GM18526 (cell line): ENCODE measurements around the gene SRC.

Experiments used
- POLR2A ChIP-seq: IDR thresholded peaks from 3 replicates; pipeline ENCODE4 v1.6.1; 2011; ENCODE audit not compliant: insufficient read length; ENCODE audit errors: extremely low read depth

The SRC gene

DNA sequence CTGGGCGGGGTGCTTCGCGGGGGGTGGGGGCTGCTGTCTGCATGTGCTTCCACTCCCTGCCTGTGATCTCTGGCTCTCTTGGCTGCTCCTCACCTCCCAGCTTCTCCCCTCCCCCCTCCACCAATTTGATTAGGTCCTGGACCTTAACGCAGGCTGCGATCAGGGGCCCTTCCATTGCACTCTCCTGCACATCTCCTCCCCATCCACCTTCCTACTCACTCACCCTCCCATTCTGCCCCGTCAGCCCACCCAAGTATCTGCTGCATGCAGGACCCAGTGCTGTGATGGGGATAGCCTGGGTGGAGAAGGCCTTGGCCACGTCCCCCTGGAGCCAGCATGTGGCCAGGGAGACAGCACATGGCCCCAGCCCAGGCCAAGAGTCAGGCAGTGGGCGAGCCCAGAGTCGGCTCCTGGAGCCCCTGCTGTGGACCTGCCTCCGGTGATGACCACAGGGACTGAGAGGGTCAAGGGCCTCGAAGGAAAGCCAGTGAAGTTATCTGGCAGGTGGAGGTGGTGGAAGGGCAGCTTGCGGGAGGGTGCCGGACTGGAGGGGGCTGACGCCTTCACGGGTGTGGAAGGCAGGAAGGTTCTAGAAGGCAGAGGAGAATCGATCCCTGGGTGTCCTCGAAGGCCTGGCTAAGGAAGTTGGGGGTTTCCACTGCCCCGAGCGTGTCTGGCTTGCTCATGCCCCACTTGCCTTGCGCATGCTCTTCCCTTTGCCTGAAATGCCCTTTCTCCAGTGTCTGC, 40.7 kb downstream of the SRC start:
- no peak for TF ChIP-seq POLR2A

DNA sequence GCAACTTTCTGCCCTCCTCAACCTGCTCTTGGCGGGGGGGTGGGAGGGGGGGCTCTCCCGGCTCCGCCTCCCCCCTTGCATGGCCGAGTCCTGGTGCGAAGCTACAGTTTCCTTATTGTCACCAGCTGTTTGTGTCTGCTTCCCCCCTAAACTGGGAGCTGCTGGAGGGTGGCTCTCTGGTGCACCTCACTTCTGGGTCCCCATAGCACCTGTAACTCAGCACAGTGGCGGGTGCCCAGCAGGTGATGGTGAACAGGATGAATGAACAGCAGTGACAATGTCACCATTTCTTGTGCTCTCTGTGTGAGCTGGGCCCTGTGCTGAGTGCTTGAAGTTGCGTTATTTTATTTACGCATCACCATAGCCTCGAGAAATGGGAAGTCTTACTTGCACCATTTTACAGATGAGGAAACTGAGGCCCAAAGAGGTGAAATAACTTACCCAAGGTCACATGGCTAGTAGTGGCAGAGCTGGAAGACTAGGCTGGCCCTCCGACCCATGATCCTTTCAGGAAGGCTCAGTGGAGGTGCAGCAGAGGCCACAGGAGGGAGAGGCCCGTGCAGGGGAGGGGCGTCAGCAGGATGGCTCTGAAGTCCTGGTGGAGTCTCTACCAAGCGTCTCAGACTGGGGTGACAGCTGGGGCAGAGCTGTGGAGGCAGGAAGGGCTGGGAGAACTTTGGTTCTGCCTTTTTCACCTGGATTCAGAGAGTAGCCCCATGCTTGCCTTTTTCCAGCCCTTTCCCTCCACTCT, 41.8 kb downstream of the SRC start:
- TF ChIP-seq POLR2A, result no peak

DNA sequence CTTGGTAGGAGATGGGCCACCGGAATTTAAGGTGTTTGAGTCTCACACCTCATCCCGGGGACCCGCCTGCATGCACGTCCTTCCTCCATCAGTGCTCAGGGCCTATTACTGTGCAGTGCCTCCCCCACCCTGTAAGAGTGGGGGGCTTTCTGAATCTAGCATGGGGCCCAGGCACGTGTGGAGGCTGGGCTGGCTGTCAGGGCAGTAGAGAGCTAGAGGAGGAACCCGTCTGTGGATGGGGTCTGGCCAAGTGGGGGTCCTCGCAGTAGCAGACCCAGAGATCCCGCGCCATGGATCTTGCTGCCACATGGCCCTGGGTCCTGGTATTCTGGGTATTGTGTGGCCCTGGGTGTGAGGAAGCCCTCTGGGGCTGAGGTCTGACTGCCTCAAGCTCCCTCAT, 42.9 kb downstream of the SRC start:
- no peak for TF ChIP-seq POLR2A

DNA sequence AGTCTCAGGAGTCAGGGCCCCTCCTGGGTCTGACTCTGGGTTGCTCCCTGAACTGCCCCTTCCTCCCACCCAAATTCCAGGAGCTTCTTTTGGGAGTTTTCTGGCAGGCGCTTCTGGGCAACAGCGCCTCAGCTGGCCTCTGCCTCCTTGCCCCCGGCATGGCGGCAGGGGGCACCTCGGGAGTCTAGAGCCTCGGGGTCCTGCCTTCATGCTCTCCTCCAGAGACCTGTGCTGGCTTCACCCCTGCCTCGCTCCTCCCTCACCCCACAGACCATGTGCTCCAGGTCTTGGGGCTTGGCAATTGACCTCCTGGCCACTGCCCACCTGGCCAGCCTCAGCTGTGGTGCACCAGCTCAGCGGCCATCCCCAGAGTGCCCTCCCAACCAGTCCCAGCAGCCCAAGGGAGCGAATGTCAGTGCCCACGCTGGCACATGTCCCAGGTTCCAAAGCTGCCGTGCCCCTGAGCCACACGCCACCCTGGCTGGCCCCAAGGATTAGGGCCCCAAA, 43.4 kb downstream of the SRC start:
- TF ChIP-seq POLR2A, result no peak

DNA sequence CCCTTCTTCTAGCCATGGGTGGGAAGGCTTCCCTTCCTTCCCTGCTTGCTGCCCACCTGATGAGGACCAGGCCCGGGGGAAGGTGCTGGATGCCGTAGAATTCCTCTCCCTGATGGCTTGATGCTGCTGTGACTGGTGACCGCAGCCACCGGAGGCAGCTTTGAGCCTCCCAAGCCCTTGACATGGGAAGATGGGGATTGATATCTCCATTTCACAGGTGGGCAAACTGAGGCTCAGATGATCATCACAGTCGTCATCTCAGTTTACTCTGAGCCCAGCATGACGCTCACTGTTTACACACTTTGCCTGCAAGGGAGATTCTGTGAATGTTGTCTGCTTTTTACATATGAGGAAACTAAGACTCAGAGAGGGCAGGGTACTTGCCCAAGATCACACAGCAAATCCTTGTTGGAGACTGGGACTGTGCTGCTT, 43.9 kb downstream of the SRC start:
- TF ChIP-seq POLR2A, result no peak

DNA sequence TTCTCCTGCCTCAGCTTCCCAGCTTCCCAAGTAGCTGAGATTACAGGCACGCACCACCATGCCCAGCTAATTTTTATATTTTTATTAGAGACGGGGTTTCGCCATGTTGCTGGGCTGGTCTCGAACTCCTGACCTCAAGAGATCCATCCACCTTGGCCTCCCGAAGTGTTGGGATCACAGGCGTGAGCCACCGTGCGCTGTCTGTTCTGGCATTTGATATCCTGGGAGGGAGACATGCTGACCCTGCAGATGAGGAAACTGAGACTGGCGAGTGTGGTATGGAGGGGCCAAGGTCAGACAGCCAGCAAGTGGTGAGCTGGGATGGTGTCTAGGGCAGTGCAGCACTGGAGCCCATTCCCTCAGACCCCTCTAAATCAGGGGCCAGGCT, 44.6 kb downstream of the SRC start:
- no peak for TF ChIP-seq POLR2A

- no peak for TF ChIP-seq POLR2A
Observed at GRCh38 chr20:37390891-37391525, 45.1 kb downstream of the SRC start.

- no peak for TF ChIP-seq POLR2A
Observed at GRCh38 chr20:37392441-37393195, 46.7 kb downstream of the SRC start.

GRCh38 chr20:37393196-37393862, 47.4 kb downstream of the SRC start:
- no peak for TF ChIP-seq POLR2A

DNA sequence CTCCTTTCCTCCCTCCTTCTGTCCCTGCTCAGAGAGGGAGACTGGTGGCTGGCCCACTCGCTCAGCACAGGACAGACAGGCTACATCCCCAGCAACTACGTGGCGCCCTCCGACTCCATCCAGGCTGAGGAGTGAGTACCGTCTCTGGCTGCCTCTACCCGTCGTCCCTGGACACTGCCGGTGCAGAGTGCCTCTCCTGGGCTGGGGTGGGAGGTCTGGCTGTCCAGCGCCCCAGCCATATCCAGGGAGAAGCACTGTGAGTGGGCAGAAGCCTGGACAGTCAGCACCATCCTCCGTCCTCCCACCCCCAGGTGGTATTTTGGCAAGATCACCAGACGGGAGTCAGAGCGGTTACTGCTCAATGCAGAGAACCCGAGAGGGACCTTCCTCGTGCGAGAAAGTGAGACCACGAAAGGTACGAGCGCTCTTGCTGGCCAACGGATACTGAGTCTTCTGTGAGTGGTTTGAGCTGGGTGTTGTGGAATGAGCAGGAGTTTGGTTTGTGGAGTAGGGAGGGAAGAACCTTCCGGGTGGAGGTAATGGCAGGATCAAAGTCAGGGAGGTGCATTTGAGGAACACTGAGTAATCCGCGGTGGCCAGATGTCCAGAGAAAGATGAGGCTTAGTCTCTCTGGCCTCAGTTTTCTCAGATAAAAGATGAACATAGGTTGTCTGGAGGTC, 48.1 kb downstream of the SRC start:
- TF ChIP-seq POLR2A, result no peak

DNA sequence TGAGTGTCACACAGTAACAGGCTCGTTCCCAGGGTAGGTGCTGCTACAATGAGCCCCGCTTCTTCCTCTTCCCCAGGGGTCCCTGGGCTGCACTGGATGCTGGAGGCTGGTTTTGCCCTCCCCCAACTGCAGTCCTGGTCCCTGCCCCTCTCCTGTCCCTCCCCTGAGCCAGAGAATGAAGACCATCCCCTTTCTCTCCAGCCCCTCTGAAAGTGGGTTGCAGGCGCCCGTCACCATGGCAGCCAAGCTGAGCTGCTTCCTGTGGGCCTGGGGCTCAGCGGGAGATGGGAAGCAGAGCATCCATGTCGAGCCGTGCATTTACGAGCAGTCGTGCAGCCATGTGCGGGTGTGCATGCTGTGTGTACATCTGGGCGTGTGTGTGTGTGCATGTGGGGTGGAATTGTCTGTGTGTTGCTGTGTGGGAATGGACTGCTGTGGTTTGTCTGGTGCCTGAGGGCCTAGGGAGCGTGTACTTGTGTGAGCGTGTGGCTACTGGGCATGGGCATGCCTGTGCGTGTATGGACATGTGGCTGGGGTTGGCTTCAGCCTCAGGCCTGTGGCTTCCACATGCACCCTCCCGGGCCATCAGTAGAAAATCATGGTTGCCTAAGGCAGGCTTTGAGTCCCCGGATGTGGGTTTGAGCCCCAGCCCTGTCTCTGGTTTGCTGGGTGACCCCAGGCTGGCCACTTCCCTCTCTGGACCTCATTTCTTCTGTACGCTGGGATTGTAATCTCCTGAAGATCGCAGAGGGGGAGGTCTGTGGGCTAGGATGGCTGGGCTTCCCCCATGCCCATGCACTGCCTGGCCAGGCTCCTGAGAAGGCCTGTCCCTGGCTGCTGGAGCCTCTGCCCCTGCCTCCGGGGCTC, 48.8 kb downstream of the SRC start:
- no peak for TF ChIP-seq POLR2A

- TF ChIP-seq POLR2A, result no peak
Observed at GRCh38 chr20:37395410-37395797, 49.5 kb downstream of the SRC start.

DNA sequence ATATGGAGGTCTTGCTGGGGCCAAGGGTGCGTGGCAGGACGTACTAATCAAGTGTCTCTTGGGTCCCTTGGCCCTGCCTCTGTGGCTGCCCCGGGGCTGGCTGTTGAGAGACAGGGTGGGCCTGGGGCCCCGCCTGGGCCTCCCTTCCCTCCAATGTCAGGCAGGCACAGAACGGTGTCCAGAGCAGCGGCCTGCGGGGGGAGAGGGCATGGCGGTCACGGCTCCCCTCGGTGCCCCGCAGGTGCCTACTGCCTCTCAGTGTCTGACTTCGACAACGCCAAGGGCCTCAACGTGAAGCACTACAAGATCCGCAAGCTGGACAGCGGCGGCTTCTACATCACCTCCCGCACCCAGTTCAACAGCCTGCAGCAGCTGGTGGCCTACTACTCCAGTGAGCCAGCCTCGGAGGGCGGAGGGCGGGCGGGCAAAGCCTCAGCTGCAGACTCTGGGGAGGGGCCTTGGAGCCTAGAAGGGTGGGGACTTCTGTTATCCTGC, 50.0 kb downstream of the SRC start:
- TF ChIP-seq POLR2A, result no peak

DNA sequence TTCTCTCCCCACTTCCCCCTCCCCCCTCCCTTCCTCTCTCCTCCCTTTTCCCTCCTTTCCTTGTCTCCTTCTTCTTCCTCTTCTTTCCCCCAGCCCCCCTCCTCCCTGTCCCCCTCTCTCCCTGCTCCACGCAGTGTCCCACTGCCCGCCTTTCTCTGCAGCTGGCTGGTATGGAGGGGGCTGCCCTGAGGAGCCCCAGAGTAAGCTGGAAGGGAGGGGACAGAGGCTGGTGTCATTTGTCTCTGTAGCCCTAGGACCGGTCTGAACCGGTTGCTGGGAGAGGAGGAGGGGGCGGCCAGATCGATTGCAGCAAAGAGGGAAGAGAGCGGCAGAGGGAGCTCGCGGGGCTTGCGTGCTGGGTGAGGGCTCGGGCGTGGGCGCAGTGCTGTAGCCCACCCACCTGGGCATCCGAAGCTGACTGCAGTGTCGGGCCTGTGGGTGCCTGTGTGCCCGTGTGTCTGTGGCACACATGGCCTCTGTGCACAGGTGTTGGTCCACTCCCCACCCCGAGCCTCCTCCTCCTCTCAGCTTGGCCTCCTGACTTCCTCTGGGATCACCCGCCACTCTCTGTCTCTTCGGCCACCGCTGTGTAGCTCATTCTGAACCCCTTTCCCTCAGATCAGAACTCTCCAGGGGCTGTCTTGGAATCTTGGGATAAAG, 50.6 kb downstream of the SRC start:
- TF ChIP-seq POLR2A, result no peak
